H9 (cell line): ENCODE data around the gene DAZAP1. TPM values are rescaled to one million over a fixed set of nuclear protein-coding genes. Genes with fewer than 3 reads are reported as not detected.

ENCODE experiments used
- DNase-seq: peaks from one replicate; pipeline ENCODE4 v3.0.0-alpha.2; 2017
- H2AFZ ChIP-seq: one replicate; pipeline ENCODE4 v1.6.1; 2013; ENCODE audit warnings: mild to moderate bottlenecking, low read length, control low read depth, moderate library complexity
- H2AK5ac ChIP-seq: 2 replicates; pipeline ENCODE4 v1.6.1; 2013; ENCODE audit warnings: low read length, control low read depth, mixed read lengths; ENCODE audit not compliant: insufficient read length
- H2BK120ac ChIP-seq: one replicate; pipeline ENCODE4 v1.6.1; 2013; ENCODE audit warnings: low read depth, mild to moderate bottlenecking, low read length, control low read depth, inconsistent platforms; ENCODE audit not compliant: poor library complexity, severe bottlenecking
- H2BK12ac ChIP-seq: 2 replicates; pipeline ENCODE4 v1.6.1; 2013; ENCODE audit warnings: low read length, control low read depth, mixed read lengths, low read depth; ENCODE audit not compliant: insufficient read length
- H2BK15ac ChIP-seq: 2 replicates; pipeline ENCODE4 v1.6.1; 2013; ENCODE audit warnings: low read depth, low read length, control low read depth
- H2BK20ac ChIP-seq: one replicate; pipeline ENCODE4 v1.6.1; 2013; ENCODE audit warnings: low read depth, mild to moderate bottlenecking, low read length, control low read depth, inconsistent platforms; ENCODE audit not compliant: poor library complexity, severe bottlenecking
- H2BK5ac ChIP-seq: 2 replicates; pipeline ENCODE4 v1.6.1; 2013; ENCODE audit warnings: low read length, control low read depth, mixed read lengths; ENCODE audit not compliant: insufficient read length
- H3K14ac ChIP-seq: 2 replicates; pipeline ENCODE4 v1.6.1; 2013; ENCODE audit warnings: low read length, control low read depth; ENCODE audit not compliant: insufficient read depth
- H3K18ac ChIP-seq: 2 replicates; pipeline ENCODE4 v1.6.1; 2013; ENCODE audit warnings: low read depth, mild to moderate bottlenecking, mixed read lengths, low read length, control low read depth; ENCODE audit not compliant: insufficient read length
- H3K23ac ChIP-seq: 2 replicates; pipeline ENCODE4 v1.6.1; 2013; ENCODE audit warnings: low read length, control low read depth, mixed read lengths, low read depth; ENCODE audit not compliant: insufficient read length
- H3K23me2 ChIP-seq: 2 replicates; pipeline ENCODE4 v1.6.1; 2013; ENCODE audit warnings: low read depth, mild to moderate bottlenecking, mixed read lengths, low read length, control low read depth; ENCODE audit not compliant: insufficient read length, poor library complexity, severe bottlenecking
- H3K27ac ChIP-seq: 2 replicates; pipeline ENCODE4 v1.5.1; 2013; ENCODE audit warnings: low read length, control low read depth, mixed read lengths, low read depth; ENCODE audit not compliant: insufficient read length
- H3K27me3 ChIP-seq: 2 replicates; pipeline ENCODE4 v1.6.1; 2013; ENCODE audit warnings: low read length, control low read depth, inconsistent platforms; ENCODE audit not compliant: insufficient read depth
- H3K4ac ChIP-seq: 2 replicates; pipeline ENCODE4 v1.6.1; 2013; ENCODE audit warnings: low read depth, mild to moderate bottlenecking, control low read depth, inconsistent platforms, low read length, moderate library complexity
- H3K4me1 ChIP-seq: 2 replicates; pipeline ENCODE4 v1.6.1; 2013; ENCODE audit warnings: low read length, control low read depth, inconsistent platforms; ENCODE audit not compliant: insufficient read depth
- H3K4me2 ChIP-seq: 2 replicates; pipeline ENCODE4 v1.6.1; 2013; ENCODE audit warnings: low read length, control low read depth, mixed read lengths; ENCODE audit not compliant: insufficient read length, insufficient read depth
- H3K56ac ChIP-seq: 2 replicates; pipeline ENCODE4 v1.6.1; 2013; ENCODE audit warnings: low read depth, mild to moderate bottlenecking, mixed read lengths, low read length, control low read depth; ENCODE audit not compliant: insufficient read length
- H3K79me1 ChIP-seq: 2 replicates; pipeline ENCODE4 v1.6.1; 2013; ENCODE audit warnings: low read depth, mild to moderate bottlenecking, moderate library complexity, low read length, control low read depth, inconsistent platforms; ENCODE audit not compliant: insufficient read depth, poor library complexity, severe bottlenecking
- H3K79me2 ChIP-seq: 2 replicates; pipeline ENCODE4 v1.6.1; 2013; ENCODE audit warnings: low read length, control low read depth, inconsistent platforms; ENCODE audit not compliant: insufficient read depth
- H3K9ac ChIP-seq: 2 replicates; pipeline ENCODE4 v1.6.1; 2013; ENCODE audit warnings: low read length, control low read depth, mixed read lengths; ENCODE audit not compliant: insufficient read length; ENCODE audit errors: extremely low read depth
- H3K9me3 ChIP-seq: one replicate; pipeline ENCODE4 v1.6.1; 2013; ENCODE audit warnings: low read depth, low read length, inconsistent platforms; ENCODE audit not compliant: control insufficient read depth
- H3T11ph ChIP-seq: one replicate; pipeline ENCODE4 v1.6.1; 2013; ENCODE audit warnings: mild to moderate bottlenecking, low read length, control low read depth, inconsistent platforms
- H4K20me1 ChIP-seq: one replicate; pipeline ENCODE4 v1.6.1; 2013; ENCODE audit not compliant: control insufficient read depth, insufficient read length, insufficient read depth
- H4K5ac ChIP-seq: 2 replicates; pipeline ENCODE4 v1.6.1; 2013; ENCODE audit warnings: low read depth, mild to moderate bottlenecking, mixed read lengths, low read length, control low read depth; ENCODE audit not compliant: insufficient read length
- H4K8ac ChIP-seq: replicated peaks from 2 replicates; pipeline ENCODE4 v1.6.1; 2013; ENCODE audit warnings: low read length, control low read depth, mixed read lengths, low read depth; ENCODE audit not compliant: insufficient read length
- H4K91ac ChIP-seq: 2 replicates; pipeline ENCODE4 v1.6.1; 2013; ENCODE audit warnings: low read depth, mild to moderate bottlenecking, moderate library complexity, mixed read lengths, low read length, control low read depth; ENCODE audit not compliant: insufficient read length
- H3K27ac Mint-ChIP-seq, 3 experiments: 2 replicates in 2 of 3; 3 replicates in 1 of 3; pipeline ENCODE4 v1.8.0; 2020 to 2021; ENCODE audit warnings: mixed read lengths in 3 of 3, mild to moderate bottlenecking in 1 of 3, moderate library complexity in 1 of 3
- H3K27me3 Mint-ChIP-seq: 2 replicates; pipeline ENCODE4 v1.8.0; 2021; ENCODE audit warnings: low read depth, mild to moderate bottlenecking, moderate library complexity, mixed read lengths
- H3K36me3 Mint-ChIP-seq, 3 experiments: 2 replicates in 2 of 3; 3 replicates in 1 of 3; pipeline ENCODE4 v1.8.0; 2020 to 2021; ENCODE audit warnings: low read depth in 3 of 3, mixed read lengths in 3 of 3; ENCODE audit not compliant: insufficient read depth in 1 of 3
- H3K4me1 Mint-ChIP-seq, 2 experiments: 2 replicates each; pipeline ENCODE4 v1.8.0; 2020; ENCODE audit warnings: mixed read lengths in 2 of 2
- H3K4me3 Mint-ChIP-seq, 2 experiments: 2 replicates in 1 of 2; 3 replicates in 1 of 2; pipeline ENCODE4 v1.8.0; 2020 to 2021; ENCODE audit warnings: mild to moderate bottlenecking in 2 of 2, mixed read lengths in 2 of 2, moderate library complexity in 1 of 2
- H3K9me3 Mint-ChIP-seq, 2 experiments: 2 replicates in 1 of 2; 3 replicates in 1 of 2; pipeline ENCODE4 v1.8.0; 2020; ENCODE audit warnings: mild to moderate bottlenecking in 2 of 2, mixed read lengths in 2 of 2, moderate library complexity in 1 of 2
- WGBS: extraction: QIAGEN DNeasy Blood & Tissue Kit; methylation state at CpG from one replicate; pipeline ENCODE4 v1.1.7; 2013; ENCODE audit warnings: missing lambda C conversion rate, low lambda C conversion rate, mixed read lengths; ENCODE audit not compliant: insufficient read length; ENCODE audit errors: extremely low coverage; 5-methylcytosine and 5-hydroxymethylcytosine counted together
- total RNA-seq: library from RNA; stranded (reverse); gene quantifications from 2 replicates; pipeline ENCODE4 v1.2.1, GENCODE V29; 2021
- TF ChIP-seq, protein P1 (sequence below): fragments of 200-600 bp; sonication (generic); conservative IDR thresholded peaks from 3 replicates; pipeline ENCODE4 v1.8.0; 2021; ENCODE audit warnings: antibody characterized with exemption, mild to moderate bottlenecking

Gene DAZAP1
- total RNA-seq, 1 experiment from 2014 or later: 265 TPM

DNA sequence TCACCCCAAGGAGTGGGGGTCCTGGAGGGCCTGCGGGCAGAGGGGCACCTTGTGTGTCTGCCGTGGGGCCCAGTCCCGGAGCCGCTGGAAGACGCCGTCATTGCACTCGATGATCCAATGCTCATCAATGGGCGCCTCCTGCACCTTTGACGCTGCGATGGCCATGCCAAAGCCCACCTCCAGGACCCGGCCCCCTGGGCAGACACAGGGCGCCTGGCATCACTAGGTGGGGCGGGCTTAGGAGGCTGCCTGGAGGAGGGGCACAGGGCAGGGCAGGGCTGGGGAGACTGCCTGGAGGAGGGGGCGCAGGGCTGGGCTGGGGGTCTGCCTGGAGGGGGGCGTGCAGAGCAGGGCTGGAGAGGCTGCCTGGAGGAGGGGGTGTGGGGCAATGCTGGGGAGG lies 7.6 kb upstream of the DAZAP1 start:
- Histone ChIP-seq H2AK5ac (no peak overlapping the region), H3K79me2 (no peaks in the 10 kb centered on the region), H3K4ac (no peak overlapping the region), H3K4me1 (no peaks in the 10 kb centered on the region), H3K4me2 (no peak overlapping the region), H3K23ac (no peak overlapping the region), H3K14ac (no peak overlapping the region), H3K23me2 (no peaks in the 10 kb centered on the region), H3K9me3 (no peaks in the 10 kb centered on the region), H4K5ac (no peak overlapping the region), H2AFZ (no peak overlapping the region), H2BK120ac (no peak overlapping the region), H3K9ac (no peak overlapping the region), H4K8ac (no peak overlapping the region), H3K27me3 (no peaks in the 10 kb centered on the region), H4K20me1 (no peaks in the 10 kb centered on the region), H2BK20ac (no peak overlapping the region), H2BK12ac (no peak overlapping the region), H3K18ac (no peak overlapping the region), H3K79me1 (no peaks in the 10 kb centered on the region), H3T11ph (no peak overlapping the region), H2BK5ac (no peak overlapping the region), H3K56ac (no peak overlapping the region), H3K27ac (no peak overlapping the region), H4K91ac (no peak overlapping the region), H2BK15ac (no peak overlapping the region)
- no peak for DNase-seq
- H3K27ac Mint-ChIP-seq: no peak overlapping the region
- H3K4me3 Mint-ChIP-seq: no peak overlapping the region
- H3K4me1 Mint-ChIP-seq: peaks cover 2 to 15% of the 10 kb centered on the region in 2 experiments
- peaks cover 0 to 8% (median 6%) of the 10 kb centered on the region in 3 experiments; a peak in 3 of 7 replicates for H3K36me3 Mint-ChIP-seq
- TF ChIP-seq, protein P1, sequence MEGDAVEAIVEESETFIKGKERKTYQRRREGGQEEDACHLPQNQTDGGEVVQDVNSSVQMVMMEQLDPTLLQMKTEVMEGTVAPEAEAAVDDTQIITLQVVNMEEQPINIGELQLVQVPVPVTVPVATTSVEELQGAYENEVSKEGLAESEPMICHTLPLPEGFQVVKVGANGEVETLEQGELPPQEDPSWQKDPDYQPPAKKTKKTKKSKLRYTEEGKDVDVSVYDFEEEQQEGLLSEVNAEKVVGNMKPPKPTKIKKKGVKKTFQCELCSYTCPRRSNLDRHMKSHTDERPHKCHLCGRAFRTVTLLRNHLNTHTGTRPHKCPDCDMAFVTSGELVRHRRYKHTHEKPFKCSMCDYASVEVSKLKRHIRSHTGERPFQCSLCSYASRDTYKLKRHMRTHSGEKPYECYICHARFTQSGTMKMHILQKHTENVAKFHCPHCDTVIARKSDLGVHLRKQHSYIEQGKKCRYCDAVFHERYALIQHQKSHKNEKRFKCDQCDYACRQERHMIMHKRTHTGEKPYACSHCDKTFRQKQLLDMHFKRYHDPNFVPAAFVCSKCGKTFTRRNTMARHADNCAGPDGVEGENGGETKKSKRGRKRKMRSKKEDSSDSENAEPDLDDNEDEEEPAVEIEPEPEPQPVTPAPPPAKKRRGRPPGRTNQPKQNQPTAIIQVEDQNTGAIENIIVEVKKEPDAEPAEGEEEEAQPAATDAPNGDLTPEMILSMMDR: no peak
- H3K9me3 Mint-ChIP-seq: no peaks in the 10 kb centered on the region
- peaks cover 11% of the 10 kb centered on the region for H3K27me3 Mint-ChIP-seq
- no CpG with 5 or more reads among the region's 15 CpGs for WGBS
